OCI-LY1 (cell line): ENCODE measurements around the gene CLDN9.

Experiments used
- H2AFZ ChIP-seq: fragments of 200-600 bp; sonication (generic), shearing (Covaris generic); 2 replicates; pipeline ENCODE4 v1.6.0; 2014; ENCODE audit warnings: antibody characterized with exemption, mild to moderate bottlenecking, low read length
- H3F3A ChIP-seq: fragments of 200-600 bp; sonication (generic), shearing (Covaris generic); 2 replicates; pipeline ENCODE4 v1.6.0; 2014; ENCODE audit warnings: mild to moderate bottlenecking, antibody characterized with exemption, low read length, moderate library complexity; ENCODE audit not compliant: insufficient read depth
- H3K27ac ChIP-seq: fragments of 200-600 bp; sonication (generic); 2 replicates; pipeline ENCODE4 v1.5.1; 2014; ENCODE audit warnings: low read length, mixed run types, mild to moderate bottlenecking, low read depth; ENCODE audit not compliant: poor library complexity, severe bottlenecking
- H3K27me3 ChIP-seq: fragments of 200-600 bp; sonication (generic); 2 replicates; pipeline ENCODE4 v1.6.0; 2014; ENCODE audit warnings: antibody characterized with exemption, mild to moderate bottlenecking, low read length, moderate library complexity; ENCODE audit not compliant: insufficient read depth
- H3K36me3 ChIP-seq: fragments of 200-600 bp; sonication (generic); 2 replicates; pipeline ENCODE4 v1.6.1; 2014; ENCODE audit warnings: mild to moderate bottlenecking, antibody characterized with exemption, low read length, moderate library complexity, mixed read lengths; ENCODE audit not compliant: insufficient read depth
- H3K4me1 ChIP-seq: fragments of 200-600 bp; sonication (generic); 2 replicates; pipeline ENCODE4 v1.5.1; 2014; ENCODE audit warnings: mild to moderate bottlenecking, low read length, moderate library complexity; ENCODE audit not compliant: insufficient read depth, severe bottlenecking
- H3K4me2 ChIP-seq: fragments of 200-600 bp; sonication (generic), shearing (Covaris generic); 2 replicates; pipeline ENCODE4 v1.6.1; 2014; ENCODE audit warnings: low read length
- H3K4me3 ChIP-seq: fragments of 200-600 bp; sonication (generic); 2 replicates; pipeline ENCODE4 v1.5.1; 2014; ENCODE audit warnings: low read length, low read depth, mild to moderate bottlenecking, mixed read lengths; ENCODE audit not compliant: poor library complexity, severe bottlenecking
- H3K79me2 ChIP-seq: fragments of 200-600 bp; shearing (Covaris generic); 2 replicates; pipeline ENCODE4 v1.6.1; 2016; ENCODE audit warnings: mixed run types, low read length, mixed read lengths; ENCODE audit not compliant: insufficient read depth
- H3K9ac ChIP-seq: fragments of 200-600 bp; sonication (generic), shearing (Covaris generic); 2 replicates; pipeline ENCODE4 v1.6.1; 2014; ENCODE audit warnings: mild to moderate bottlenecking, low read length, mixed read lengths
- H3K9me2 ChIP-seq: fragments of 200-600 bp; sonication (generic), shearing (Covaris generic); 2 replicates; pipeline ENCODE4 v1.6.1; 2014; ENCODE audit warnings: low read depth, mild to moderate bottlenecking, low read length, mixed read lengths
- H3K9me3 ChIP-seq: fragments of 200-600 bp; shearing (Covaris generic); 2 replicates; pipeline ENCODE4 v1.6.1; 2014; ENCODE audit warnings: low read length, mixed read lengths
- H4K20me1 ChIP-seq: fragments of 200-600 bp; sonication (generic), shearing (Covaris generic); 2 replicates; pipeline ENCODE4 v1.6.0; 2016; ENCODE audit warnings: mild to moderate bottlenecking, low read length; ENCODE audit not compliant: insufficient read depth
- EZH2 ChIP-seq: fragments of 200-600 bp; sonication (generic), shearing (Covaris generic); IDR thresholded peaks from 2 replicates; pipeline ENCODE4 v1.8.0; 2017; ENCODE audit warnings: borderline replicate concordance, mixed run types, mild to moderate bottlenecking, antibody characterized with exemption, low read length, moderate library complexity, mixed read lengths
- TF ChIP-seq, protein P1 (sequence below): fragments of 200-600 bp; sonication (generic), shearing (Covaris generic); IDR thresholded peaks from 2 replicates; pipeline ENCODE4 v1.5.1; 2017; ENCODE audit warnings: mild to moderate bottlenecking, antibody characterized with exemption, low read length, moderate library complexity, mixed read lengths

Gene CLDN9

DNA sequence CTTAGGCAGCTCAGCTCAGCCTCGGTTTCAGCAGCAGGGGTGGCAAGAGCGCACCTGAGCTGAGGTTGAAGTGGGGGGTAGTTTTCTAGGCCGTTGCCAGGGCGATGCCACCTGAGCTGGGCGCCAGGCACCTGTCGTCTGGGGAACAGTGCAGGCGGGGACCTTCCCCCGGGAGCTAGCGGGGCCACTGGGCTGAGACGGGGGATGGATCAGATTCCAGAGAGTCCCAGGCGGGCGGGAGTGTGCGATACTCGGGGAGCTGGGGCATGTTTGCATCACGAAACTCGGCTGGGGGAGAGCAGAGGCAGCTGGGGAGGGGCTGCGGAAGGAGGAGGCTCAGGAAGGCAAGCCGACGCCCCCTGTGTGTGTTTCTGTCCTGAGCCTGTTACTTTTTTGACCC is 477 bp upstream of the CLDN9 start:
- Histone ChIP-seq H3F3A (no peaks in the 10 kb centered on the region), H3K9ac (no peak overlapping the region), H3K4me2 (no peak overlapping the region)

DNA sequence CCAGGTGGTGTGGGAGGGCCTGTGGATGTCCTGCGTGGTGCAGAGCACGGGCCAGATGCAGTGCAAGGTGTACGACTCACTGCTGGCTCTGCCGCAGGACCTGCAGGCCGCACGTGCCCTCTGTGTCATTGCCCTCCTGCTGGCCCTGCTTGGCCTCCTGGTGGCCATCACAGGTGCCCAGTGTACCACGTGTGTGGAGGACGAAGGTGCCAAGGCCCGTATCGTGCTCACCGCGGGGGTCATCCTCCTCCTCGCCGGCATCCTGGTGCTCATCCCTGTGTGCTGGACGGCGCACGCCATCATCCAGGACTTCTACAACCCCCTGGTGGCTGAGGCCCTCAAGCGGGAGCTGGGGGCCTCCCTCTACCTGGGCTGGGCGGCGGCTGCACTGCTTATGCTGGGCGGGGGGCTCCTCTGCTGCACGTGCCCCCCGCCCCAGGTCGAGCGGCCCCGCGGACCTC is 798 bp downstream of the CLDN9 start:
- H3K9me3 ChIP-seq: no peaks in the 10 kb centered on the region
- TF ChIP-seq, protein P1, sequence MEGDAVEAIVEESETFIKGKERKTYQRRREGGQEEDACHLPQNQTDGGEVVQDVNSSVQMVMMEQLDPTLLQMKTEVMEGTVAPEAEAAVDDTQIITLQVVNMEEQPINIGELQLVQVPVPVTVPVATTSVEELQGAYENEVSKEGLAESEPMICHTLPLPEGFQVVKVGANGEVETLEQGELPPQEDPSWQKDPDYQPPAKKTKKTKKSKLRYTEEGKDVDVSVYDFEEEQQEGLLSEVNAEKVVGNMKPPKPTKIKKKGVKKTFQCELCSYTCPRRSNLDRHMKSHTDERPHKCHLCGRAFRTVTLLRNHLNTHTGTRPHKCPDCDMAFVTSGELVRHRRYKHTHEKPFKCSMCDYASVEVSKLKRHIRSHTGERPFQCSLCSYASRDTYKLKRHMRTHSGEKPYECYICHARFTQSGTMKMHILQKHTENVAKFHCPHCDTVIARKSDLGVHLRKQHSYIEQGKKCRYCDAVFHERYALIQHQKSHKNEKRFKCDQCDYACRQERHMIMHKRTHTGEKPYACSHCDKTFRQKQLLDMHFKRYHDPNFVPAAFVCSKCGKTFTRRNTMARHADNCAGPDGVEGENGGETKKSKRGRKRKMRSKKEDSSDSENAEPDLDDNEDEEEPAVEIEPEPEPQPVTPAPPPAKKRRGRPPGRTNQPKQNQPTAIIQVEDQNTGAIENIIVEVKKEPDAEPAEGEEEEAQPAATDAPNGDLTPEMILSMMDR: no peak
- TF ChIP-seq EZH2: no peak
- H3K27me3 ChIP-seq: peaks cover 22% of the 10 kb centered on the region
- peaks cover 8% of the 10 kb centered on the region for H3K4me1 ChIP-seq
- no peaks in the 10 kb centered on the region for H3F3A ChIP-seq
- H3K4me3 ChIP-seq: no peak overlapping the region
- H3K27ac ChIP-seq: no peak overlapping the region
- H3K9ac ChIP-seq: no peak overlapping the region
- H3K4me2 ChIP-seq: no peak overlapping the region
- no peaks in the 10 kb centered on the region for H3K36me3 ChIP-seq
- no peaks in the 10 kb centered on the region for H4K20me1 ChIP-seq
- no peak overlapping the region for H2AFZ ChIP-seq
- no peaks in the 10 kb centered on the region for H3K79me2 ChIP-seq
- no peaks in the 10 kb centered on the region for H3K9me2 ChIP-seq

More for the DNA sequence above, 477 bp upstream of the CLDN9 start:
- Histone ChIP-seq H3K9me2 (no peaks in the 10 kb centered on the region), H3K27ac (no peak overlapping the region), H3K79me2 (no peaks in the 10 kb centered on the region), H3K36me3 (no peaks in the 10 kb centered on the region), H3K4me1 (no peaks in the 10 kb centered on the region), H2AFZ (no peak overlapping the region), H3K9me3 (no peaks in the 10 kb centered on the region), H4K20me1 (no peaks in the 10 kb centered on the region), H3K27me3 (peaks cover 33% of the 10 kb centered on the region), H3K4me3 (no peak overlapping the region)
- TF ChIP-seq, protein P1: no peak
- TF ChIP-seq EZH2: no peak

DNA sequence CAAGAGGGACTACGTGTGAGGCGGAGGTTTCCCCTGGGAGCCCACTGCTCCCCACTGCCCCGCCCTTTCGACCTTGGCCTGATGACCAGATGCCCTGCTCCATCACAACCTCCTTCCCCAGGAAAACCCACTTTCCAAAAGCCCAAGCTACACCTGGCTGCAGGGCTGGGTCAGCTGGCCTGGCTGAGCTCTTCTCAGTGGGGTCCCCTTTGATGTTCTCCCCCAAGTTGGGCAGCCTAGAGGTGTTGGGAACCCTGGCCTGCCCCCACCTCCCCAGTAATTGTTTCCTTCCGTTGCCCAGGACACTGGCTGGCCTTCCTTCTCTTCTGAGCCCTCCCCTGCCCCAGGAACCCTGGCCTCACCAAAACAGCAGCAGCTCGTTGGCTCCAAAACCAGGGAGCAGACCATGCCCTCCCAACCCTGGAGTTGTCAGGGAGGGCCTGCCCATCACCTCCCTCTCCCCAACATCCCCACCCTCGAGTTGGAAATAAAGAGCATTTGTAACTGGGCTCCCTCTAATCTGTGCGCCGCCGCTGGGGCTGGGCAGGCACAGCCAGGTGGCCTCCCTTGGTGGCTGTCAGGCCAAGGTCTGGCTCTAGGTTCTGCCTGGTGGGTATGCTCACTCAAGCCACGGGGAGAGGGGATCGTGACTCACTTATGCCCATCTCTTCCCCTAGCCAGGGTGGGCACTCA is 1.4 kb downstream of the CLDN9 start:
- Histone ChIP-seq H4K20me1 (no peaks in the 10 kb centered on the region), H3K9me3 (no peaks in the 10 kb centered on the region), H3K9me2 (no peaks in the 10 kb centered on the region), H3K4me2 (no peak overlapping the region), H3K27me3 (peaks cover 19% of the 10 kb centered on the region), H3K79me2 (no peaks in the 10 kb centered on the region), H3F3A (no peaks in the 10 kb centered on the region), H3K36me3 (no peaks in the 10 kb centered on the region), H3K27ac (no peak overlapping the region), H3K9ac (no peak overlapping the region), H3K4me1 (peaks cover 10% of the 10 kb centered on the region), H3K4me3 (no peak overlapping the region), H2AFZ (no peak overlapping the region)
- no peak for TF ChIP-seq EZH2
- TF ChIP-seq, protein P1: no peak
